GM12891 (cell line): Measurements from ENCODE around the gene ICAM2.

Source experiments
- POLR2A ChIP-seq: IDR thresholded peaks from 2 replicates; pipeline ENCODE4 v1.6.1; 2011; ENCODE audit warnings: low read depth, low read length, control low read depth
- POLR2AphosphoS5 ChIP-seq: IDR thresholded peaks from 2 replicates; pipeline ENCODE4 v1.6.1; 2011; ENCODE audit warnings: low read depth, low read length, control low read depth
- POU2F2 ChIP-seq: IDR thresholded peaks from 2 replicates; pipeline ENCODE4 v1.6.1; 2011; ENCODE audit warnings: low read depth, mild to moderate bottlenecking, control low read depth, low read length, moderate library complexity
- SPI1 ChIP-seq: IDR thresholded peaks from 2 replicates; pipeline ENCODE4 v1.6.1; 2011; ENCODE audit warnings: low read depth, low read length, control low read depth
- TAF1 ChIP-seq: IDR thresholded peaks from 2 replicates; pipeline ENCODE4 v1.6.1; 2011; ENCODE audit warnings: low read depth, low read length, control low read depth

DNA sequence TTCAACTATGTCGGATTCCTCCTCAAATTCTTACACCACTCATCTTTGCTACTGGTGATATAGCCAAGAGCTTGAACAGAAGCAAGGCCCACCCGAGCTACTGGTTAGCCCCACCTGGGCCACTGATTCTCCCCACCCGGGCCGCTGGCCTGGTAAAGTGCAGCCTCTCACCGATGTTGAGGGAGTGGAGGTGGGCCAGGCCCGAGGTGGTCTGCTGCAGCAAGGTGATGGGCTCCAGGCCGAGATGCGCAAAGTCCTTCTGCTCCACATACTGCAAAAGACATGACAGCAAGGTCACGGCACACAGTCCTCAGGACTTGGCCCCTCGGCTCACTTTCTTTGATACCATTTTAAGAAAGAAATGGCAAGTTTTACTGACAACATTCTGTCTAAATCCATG lies 32.7 kb upstream of the ICAM2 start:
- TF ChIP-seq POLR2A = no peak
- no peak for TF ChIP-seq POLR2AphosphoS5
- TF ChIP-seq TAF1 = no peak
- TF ChIP-seq POU2F2 = no peak
- no peak for TF ChIP-seq SPI1
